SK-N-SH (cell line): ENCODE results near the gene HOXC11.

Source experiments
- CTCF ChIP-seq: fragments of 200-600 bp; sonication (generic); IDR thresholded peaks from 2 replicates; pipeline ENCODE4 v1.6.1; 2017; ENCODE audit warnings: antibody characterized with exemption, mild to moderate bottlenecking, moderate library complexity
- FOXM1 ChIP-seq: IDR thresholded peaks from 2 replicates; pipeline ENCODE4 v1.4.0; 2012; ENCODE audit warnings: low read depth, mild to moderate bottlenecking
- GATA2 ChIP-seq: sonication (generic); formaldehyde crosslinking; IDR thresholded peaks from 2 replicates; pipeline ENCODE4 v1.5.0; 2020; ENCODE audit warnings: mild to moderate bottlenecking, missing genetic modification reagents
- JUND ChIP-seq: IDR thresholded peaks from 2 replicates; pipeline ENCODE4 v1.4.0; 2012
- MAX ChIP-seq: IDR thresholded peaks from 2 replicates; pipeline ENCODE4 v1.4.0; 2012; ENCODE audit warnings: low read depth
- NFIC ChIP-seq: IDR thresholded peaks from 2 replicates; pipeline ENCODE4 v1.4.0; 2012; ENCODE audit warnings: borderline replicate concordance
- POLR2AphosphoS5 ChIP-seq: IDR thresholded peaks from 2 replicates; pipeline ENCODE4 v1.6.1; 2012; ENCODE audit warnings: low read depth, low read length
- RAD21 ChIP-seq: IDR thresholded peaks from 2 replicates; pipeline ENCODE4 v1.6.1; 2012; ENCODE audit warnings: mild to moderate bottlenecking, low read length
- RCOR1 ChIP-seq: fragments of 150-350 bp; IDR thresholded peaks from 2 replicates; pipeline ENCODE4 v1.6.1; 2017; ENCODE audit warnings: antibody characterized with exemption, low read length
- TCF12 ChIP-seq: IDR thresholded peaks from 2 replicates; pipeline ENCODE4 v1.4.0; 2012
- TEAD4 ChIP-seq: IDR thresholded peaks from 2 replicates; pipeline ENCODE4 v1.4.0; 2012; ENCODE audit warnings: mild to moderate bottlenecking, borderline replicate concordance; ENCODE audit not compliant: insufficient read depth
- USF1 ChIP-seq: IDR thresholded peaks from 2 replicates; pipeline ENCODE4 v1.4.0; 2012; ENCODE audit warnings: low read depth, borderline replicate concordance
- USF2 ChIP-seq: fragments of 150-350 bp; IDR thresholded peaks from 2 replicates; pipeline ENCODE4 v1.6.1; 2017; ENCODE audit warnings: antibody characterized with exemption, low read length, low read depth, borderline replicate concordance

- TF ChIP-seq CTCF, result no peak
- no peak for TF ChIP-seq POLR2AphosphoS5
- no peak for TF ChIP-seq RCOR1
- no peak for TF ChIP-seq RAD21
- TF ChIP-seq TEAD4, result no peak
- TF ChIP-seq TCF12, result no peak
- no peak for TF ChIP-seq MAX
- no peak for TF ChIP-seq USF2
- TF ChIP-seq USF1, result no peak
- TF ChIP-seq JUND, result no peak
- no peak for TF ChIP-seq GATA2 (CRISPR knock-in tag)
- no peak for TF ChIP-seq FOXM1
- TF ChIP-seq NFIC, result no peak
Measured at GRCh38 chr12:54021432-54022013, 48.6 kb downstream of the HOXC11 start.
